ES-I3 (cell line): ENCODE results near the gene ADSS1.

Experiments used
- H3K36me3 ChIP-seq: 2 replicates; pipeline ENCODE4 v1.6.1; 2013; ENCODE audit warnings: mild to moderate bottlenecking, low read length, control low read depth, moderate library complexity; ENCODE audit not compliant: insufficient read depth
- H3K4me1 ChIP-seq: 2 replicates; pipeline ENCODE4 v1.6.1; 2013; ENCODE audit warnings: mild to moderate bottlenecking, control low read depth, low read length; ENCODE audit not compliant: insufficient read depth
- H3K9ac ChIP-seq: 2 replicates; pipeline ENCODE4 v1.6.1; 2013; ENCODE audit warnings: low read depth, mild to moderate bottlenecking, low read length, moderate library complexity
- H3K9me3 ChIP-seq: 2 replicates; pipeline ENCODE4 v1.6.1; 2013; ENCODE audit warnings: mild to moderate bottlenecking, low read length, moderate library complexity; ENCODE audit not compliant: control insufficient read depth, insufficient read depth

The ADSS1 gene

DNA sequence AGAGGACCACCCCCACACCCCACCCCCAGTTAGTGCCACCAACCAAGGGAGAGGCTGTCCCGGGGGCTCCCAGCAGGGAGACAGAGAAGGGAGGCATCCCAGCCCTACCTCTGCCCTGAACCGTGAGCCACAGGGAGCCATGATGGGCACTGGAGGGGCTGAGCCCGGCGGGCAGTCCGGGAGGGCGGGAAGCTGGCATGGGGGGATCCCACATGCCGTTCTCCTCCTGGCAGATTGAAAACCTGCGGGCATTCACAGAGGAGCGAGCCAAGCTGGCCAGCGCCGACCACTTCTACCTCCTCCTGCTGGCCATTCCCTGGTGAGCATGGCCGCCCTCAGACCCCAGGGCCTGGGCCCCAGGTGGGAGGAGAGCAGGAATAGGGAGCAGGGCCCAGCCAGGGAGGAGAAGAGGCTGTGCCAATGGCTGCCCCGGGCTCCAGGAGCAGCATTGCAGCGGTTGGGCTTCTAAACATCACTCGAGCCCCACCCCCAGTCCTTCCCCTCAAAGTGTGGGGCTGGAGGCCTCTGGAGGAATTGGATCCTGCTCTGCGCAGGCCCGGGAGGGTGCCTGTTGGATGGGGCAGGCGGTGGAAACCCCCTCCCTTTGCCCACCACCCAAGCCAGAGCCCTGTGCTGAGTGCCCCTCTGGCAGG lies 14.5 kb upstream of the ADSS1 start:
- no peaks in the 10 kb centered on the region; the same call in 1 of the 2 replicates for H3K36me3 ChIP-seq
- peaks cover 4% of the 10 kb centered on the region; the same call in 1 of the 2 replicates for H3K9me3 ChIP-seq
- H3K9ac ChIP-seq: no peak overlapping the region
- peaks cover 15% of the 10 kb centered on the region; the same call in 1 of the 2 replicates for H3K4me1 ChIP-seq

DNA sequence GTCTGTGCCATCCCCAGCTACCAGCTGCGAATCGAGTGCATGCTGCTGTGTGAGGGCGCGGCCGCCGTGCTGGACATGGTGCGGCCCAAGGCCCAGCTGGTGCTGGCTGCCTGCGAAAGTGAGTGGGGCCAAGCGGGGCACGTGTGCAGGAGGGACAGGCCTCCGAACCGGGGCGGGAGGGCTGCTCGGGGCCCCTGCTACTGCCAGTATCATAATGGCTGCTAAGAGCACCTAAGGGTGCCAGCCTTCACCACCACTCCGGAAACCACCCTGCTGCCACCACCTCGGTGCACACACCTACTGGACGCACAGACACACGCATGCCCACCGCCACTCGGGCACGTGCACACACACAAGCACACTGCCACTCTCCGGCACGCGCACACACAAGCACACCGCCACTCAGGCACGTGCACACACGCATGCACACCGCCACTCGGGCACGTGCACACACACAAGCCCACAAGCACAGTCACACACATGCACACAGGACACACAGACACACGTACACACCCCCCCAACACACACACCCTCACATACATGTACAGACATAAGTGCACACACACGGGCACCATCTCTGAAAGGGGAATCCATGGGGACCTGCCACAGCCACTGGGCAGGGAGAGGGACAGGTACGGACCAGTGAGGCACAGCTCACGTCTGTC lies 13.8 kb upstream of the ADSS1 start:
- Histone ChIP-seq H3K9me3 (no peaks in the 10 kb centered on the region), H3K4me1 (peaks cover 15% of the 10 kb centered on the region; the same call in 1 of the 2 replicates), H3K36me3 (no peaks in the 10 kb centered on the region; the same call in 1 of the 2 replicates), H3K9ac (no peak overlapping the region)

DNA sequence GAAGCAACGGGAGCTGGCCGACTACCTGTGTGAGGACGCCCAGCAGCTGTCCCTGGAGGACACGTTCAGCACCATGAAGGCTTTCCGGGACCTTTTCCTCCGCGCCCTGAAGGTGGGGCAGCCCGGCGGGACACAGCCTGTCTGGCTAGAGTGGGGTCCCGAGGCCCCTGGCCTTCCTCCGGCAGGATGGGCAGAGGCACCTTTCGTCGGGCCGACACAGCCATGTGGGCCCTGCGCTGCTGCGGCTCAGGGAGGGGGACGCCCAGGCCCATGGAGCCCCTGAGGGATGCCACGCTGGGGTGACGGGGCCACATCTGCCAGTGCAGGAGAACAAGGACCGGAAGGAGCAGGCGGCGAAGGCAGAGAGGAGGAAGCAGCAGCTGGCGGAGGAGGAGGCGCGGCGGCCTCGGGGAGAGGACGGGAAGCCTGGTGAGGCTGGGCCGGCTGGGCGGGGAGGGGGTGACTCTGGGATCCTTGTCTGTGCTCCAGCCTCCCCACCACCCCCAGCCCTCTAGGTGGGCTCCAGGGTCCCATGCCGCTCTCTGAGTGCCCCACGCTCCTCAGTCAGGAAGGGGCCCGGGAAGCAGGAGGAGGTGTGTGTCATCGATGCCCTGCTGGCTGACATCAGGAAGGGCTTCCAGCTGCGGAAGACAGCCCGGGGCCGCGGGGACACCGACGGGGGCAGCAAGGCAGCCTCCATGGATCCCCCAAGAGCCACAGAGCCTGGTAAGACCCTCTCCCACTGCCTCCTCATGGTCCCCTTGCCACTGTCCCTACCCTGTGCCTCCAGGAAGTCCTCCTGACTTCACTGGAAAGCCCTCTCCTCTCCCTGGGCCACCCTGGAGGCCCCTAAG lies 10.9 kb upstream of the ADSS1 start:
- peaks cover 4% of the 10 kb centered on the region; the same call in 1 of the 2 replicates for H3K4me1 ChIP-seq
- H3K9me3 ChIP-seq: no peaks in the 10 kb centered on the region
- no peaks in the 10 kb centered on the region for H3K36me3 ChIP-seq
- no peak overlapping the region for H3K9ac ChIP-seq

DNA sequence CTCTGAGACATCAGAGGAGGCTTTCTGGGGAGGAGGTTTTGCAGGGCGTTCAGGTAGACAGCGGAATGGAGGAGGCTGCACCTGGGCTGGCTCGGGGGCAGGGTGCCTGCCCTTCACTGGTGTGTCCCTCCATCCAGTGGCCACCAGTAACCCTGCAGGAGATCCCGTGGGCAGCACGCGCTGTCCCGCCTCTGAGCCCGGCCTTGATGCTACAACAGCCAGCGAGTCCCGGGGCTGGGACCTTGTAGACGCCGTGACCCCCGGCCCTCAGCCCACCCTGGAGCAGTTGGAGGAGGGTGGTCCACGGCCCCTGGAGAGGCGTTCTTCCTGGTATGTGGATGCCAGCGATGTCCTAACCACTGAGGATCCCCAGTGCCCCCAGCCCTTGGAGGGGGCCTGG lies 10.0 kb upstream of the ADSS1 start:
- H3K9ac ChIP-seq: no peak overlapping the region
- no peaks in the 10 kb centered on the region for H3K36me3 ChIP-seq
- H3K4me1 ChIP-seq: no peaks in the 10 kb centered on the region
- no peaks in the 10 kb centered on the region for H3K9me3 ChIP-seq

DNA sequence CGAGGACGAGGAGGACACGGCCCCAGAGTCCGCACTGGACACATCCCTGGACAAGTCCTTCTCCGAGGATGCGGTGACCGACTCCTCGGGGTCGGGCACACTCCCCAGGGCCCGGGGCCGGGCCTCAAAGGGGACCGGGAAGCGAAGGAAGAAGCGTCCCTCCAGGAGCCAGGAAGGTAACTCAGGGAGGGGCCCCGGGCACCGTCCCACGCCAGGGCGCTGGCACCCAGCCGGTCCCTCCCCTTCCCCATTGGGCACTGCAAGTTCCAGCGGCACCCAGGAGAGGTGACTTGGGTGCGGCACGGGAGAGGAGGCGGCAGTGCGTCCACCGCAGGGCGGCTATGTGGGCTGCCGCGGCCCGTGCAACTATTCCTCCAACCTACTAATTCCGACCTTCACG lies 9.3 kb upstream of the ADSS1 start:
- Histone ChIP-seq H3K36me3 (no peaks in the 10 kb centered on the region), H3K9me3 (no peaks in the 10 kb centered on the region), H3K9ac (no peak overlapping the region), H3K4me1 (no peaks in the 10 kb centered on the region)

DNA sequence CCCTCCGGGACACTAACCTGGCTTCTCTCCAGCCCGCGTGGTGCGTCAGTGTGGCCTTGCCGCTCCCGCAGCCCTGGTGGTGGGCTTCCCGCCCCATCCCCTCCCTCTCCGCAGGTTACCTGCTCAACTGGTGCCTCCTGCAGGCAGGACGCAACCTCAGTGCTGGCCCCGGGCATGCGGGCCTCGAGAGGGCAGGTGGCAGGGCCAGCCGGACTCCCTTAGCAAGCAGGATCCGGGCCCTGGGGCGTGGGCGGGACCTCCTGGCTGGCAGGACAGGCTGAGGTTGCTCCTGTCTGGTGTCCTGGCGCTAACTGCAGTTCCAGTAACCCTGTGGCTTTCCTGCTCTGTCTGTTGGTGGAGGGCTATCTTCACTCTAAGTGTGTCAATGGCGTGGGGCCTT lies 8.6 kb upstream of the ADSS1 start:
- H3K9me3 ChIP-seq: no peaks in the 10 kb centered on the region
- H3K9ac ChIP-seq: no peak overlapping the region
- H3K4me1 ChIP-seq: no peaks in the 10 kb centered on the region
- no peaks in the 10 kb centered on the region; the same call in 1 of the 2 replicates for H3K36me3 ChIP-seq

DNA sequence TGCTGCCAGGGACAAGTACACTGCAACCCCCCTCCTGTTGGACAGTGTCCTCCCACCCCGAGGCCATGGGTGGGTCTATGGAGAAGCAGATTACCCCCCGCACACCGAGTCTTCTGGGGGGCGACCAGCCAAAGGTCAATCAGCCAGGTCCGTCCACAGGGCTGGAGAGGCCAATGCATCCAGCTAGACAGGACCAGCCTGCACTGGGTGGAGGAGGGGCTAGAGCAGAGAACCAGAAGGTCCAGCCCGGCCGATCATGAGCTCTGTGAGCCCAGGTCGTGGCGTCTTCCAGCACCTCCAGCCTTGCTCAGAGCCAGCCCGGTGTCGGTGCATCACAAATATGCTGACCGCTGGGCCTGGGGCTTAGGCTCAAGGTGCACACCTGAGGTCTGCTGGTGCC lies 8.2 kb upstream of the ADSS1 start:
- no peaks in the 10 kb centered on the region for H3K9me3 ChIP-seq
- no peak overlapping the region for H3K9ac ChIP-seq
- no peaks in the 10 kb centered on the region; the same call in 1 of the 2 replicates for H3K36me3 ChIP-seq
- no peaks in the 10 kb centered on the region for H3K4me1 ChIP-seq

DNA sequence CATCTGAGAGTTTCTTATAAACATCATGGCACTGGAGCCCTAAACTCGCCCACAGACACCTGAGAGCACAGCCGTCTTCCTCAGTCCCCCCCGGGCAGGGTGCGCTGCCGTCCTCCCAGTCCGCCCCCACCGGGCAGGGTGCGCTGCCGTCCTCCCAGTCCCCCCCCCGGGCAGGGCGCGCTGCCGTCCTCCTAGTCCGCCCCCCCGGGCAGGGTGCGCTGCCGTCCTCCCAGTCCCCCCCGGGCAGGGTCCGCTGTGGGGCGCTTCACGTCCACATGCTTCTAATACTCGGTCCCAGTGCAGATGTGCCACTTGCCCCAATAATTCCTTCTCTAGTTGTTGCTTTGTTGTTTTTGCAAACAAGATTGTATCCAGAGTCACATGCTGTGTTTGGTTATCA lies 6.9 kb upstream of the ADSS1 start:
- H3K36me3 ChIP-seq: no peaks in the 10 kb centered on the region; the same call in 1 of the 2 replicates
- no peaks in the 10 kb centered on the region; the same call in 1 of the 2 replicates for H3K4me1 ChIP-seq
- H3K9ac ChIP-seq: no peak overlapping the region
- no peaks in the 10 kb centered on the region for H3K9me3 ChIP-seq

DNA sequence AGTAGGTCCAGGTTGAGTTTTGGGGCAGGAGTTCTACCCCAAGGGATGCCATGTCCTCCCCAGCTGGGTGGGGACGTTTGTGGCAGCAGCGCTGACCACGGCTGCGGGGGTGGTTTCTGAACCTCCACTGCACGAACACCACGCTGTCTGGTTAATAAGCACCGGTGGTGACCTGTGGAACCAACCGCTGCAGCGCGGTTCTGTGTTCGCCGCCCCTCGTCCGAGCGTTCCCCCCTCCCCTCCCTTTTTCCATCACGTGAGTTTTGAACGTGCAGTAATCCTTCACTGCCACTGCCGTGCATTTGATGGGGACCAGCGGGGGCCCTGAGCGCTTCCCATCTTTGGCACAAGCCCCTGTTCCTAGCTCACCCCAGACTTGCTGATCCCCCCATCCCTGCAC lies 6.4 kb upstream of the ADSS1 start:
- H3K36me3 ChIP-seq: no peaks in the 10 kb centered on the region; the same call in 1 of the 2 replicates
- no peaks in the 10 kb centered on the region; the same call in 1 of the 2 replicates for H3K4me1 ChIP-seq
- H3K9me3 ChIP-seq: no peaks in the 10 kb centered on the region
- H3K9ac ChIP-seq: no peak overlapping the region

DNA sequence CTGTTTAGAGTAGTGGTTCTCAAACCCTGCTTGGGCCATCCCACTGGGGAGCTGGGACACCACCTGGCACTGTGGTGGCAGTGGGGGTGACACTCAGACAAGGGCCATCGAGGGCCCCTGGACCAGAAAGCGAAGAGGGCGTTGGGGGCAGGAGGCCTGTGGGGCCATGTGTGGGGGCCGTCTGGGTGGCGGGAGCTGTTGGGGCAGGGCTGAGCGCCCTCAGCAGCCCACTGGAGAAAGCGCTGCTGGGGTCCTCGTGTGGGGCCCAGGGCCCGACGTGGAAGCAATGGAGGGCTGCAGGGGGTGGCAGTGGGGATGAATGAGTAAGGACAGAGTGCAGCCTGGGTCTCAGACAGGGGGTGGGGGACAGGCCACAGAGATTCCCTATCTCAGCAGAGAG lies 5.9 kb upstream of the ADSS1 start:
- H3K9ac ChIP-seq: no peak overlapping the region
- no peaks in the 10 kb centered on the region; the same call in 1 of the 2 replicates for H3K4me1 ChIP-seq
- no peaks in the 10 kb centered on the region; the same call in 1 of the 2 replicates for H3K36me3 ChIP-seq
- no peaks in the 10 kb centered on the region for H3K9me3 ChIP-seq

DNA sequence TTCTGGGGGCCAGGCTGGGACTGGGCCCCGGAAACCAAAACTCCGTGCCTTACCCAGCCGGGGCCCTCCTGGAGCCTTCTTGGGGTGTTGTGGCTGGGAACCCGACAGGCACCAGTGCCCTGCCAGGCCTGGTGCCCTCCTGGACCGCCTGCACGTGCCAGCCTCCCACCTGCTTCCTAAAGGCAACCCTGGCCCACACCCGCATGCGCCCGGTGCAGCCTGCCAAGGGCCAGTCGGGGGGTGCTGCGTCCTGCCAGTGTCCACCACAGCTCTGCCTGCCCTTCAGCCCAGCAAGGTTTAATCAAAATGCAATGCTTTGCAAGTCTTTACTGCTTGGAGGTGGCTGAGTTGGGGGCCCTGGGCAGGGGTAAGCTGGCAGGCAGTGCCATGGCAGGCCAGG lies 5.2 kb upstream of the ADSS1 start:
- no peaks in the 10 kb centered on the region; the same call in 1 of the 2 replicates for H3K4me1 ChIP-seq
- H3K36me3 ChIP-seq: no peaks in the 10 kb centered on the region; the same call in 1 of the 2 replicates
- no peaks in the 10 kb centered on the region for H3K9me3 ChIP-seq
- H3K9ac ChIP-seq: no peak overlapping the region

DNA sequence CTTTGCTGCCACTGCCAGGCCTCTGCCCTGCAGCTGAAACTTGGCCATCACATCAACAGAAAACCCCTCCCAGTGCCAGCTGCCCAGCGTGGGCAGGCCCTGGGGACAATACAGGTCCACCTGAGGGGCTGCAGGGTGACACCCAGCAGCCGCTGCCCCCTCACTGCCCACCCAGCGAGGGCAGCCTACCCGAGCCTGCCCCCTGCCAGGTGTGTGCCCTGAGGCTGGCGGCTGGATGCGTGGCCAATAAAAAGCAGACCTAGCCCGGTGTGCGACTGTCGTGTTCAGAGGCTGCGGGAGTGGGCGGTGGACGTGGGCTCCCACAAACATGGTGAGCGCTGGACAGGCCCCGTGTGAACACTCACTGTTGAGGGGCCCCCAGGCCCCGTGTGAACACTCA lies 4.7 kb upstream of the ADSS1 start:
- no peak overlapping the region for H3K9ac ChIP-seq
- H3K9me3 ChIP-seq: no peaks in the 10 kb centered on the region
- no peaks in the 10 kb centered on the region; the same call in 1 of the 2 replicates for H3K36me3 ChIP-seq
- H3K4me1 ChIP-seq: no peaks in the 10 kb centered on the region; the same call in 1 of the 2 replicates

DNA sequence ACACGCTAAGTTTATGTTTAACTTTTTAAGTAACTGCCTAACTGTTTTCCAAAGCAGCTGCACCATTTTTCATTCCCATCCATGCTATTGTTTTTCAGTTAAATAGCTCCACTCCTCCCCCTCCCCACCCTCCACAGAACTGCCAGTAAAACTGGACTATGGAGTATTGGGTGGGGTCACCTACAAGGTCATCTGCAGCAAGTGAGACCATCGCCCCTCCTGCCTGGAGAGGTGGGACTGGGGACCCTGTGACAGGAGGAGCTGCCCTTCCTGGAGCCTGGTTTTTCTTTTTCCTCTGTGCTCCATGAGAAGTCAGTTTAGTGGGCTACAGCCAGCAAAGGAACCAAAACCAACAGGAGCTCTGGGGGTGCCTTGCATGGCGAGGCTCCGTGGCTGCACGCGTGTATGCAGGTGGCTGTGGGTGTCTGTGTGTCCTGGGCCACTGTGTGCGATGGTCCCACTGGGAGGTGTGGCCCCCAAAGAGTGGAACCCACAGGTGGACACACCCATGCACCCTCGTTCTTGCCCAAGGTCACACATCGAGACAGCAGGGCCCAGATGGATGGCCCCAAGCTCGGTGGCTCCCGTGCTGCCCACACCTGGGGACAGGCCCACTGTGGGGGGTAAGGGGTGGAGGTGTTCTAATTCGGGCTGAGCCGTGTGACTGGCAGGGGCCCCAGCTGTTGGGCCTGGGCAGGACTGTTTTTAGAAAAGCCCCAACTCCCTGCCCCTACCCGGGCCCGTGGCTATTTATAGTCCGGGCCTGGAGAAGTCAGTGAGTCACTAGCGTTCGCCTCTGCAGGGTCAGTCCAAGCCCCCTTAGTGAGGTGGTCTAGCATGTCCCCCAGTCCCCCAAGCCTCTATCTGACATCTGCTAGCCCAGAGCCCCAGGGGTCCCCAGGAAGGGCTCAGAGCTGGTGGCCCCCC lies 2.3 kb upstream of the ADSS1 start:
- Histone ChIP-seq H3K4me1 (no peaks in the 10 kb centered on the region; the same call in 1 of the 2 replicates), H3K9ac (no peak overlapping the region), H3K9me3 (no peaks in the 10 kb centered on the region), H3K36me3 (no peaks in the 10 kb centered on the region; the same call in 1 of the 2 replicates)
